ENCODE data around the gene PAK4. TPM values are rescaled to one million over a fixed set of nuclear protein-coding genes. Genes with fewer than 3 reads are reported as not detected.
A peak's percentile ranks its signal among the peaks of the same experiment; 100 is the strongest.

PAK4 gene
- total and polyA plus RNA-seq, 2 of the 13 experiments (the other 11 are each of a cell fraction or from before 2014, with no cell fraction given), result 9.5 to 17.8 TPM

GRCh38 chr19:39167461-39168257, 42.1 kb downstream of the PAK4 start:
- H3K79me2 ChIP-seq (ENCODE audit: insufficient read depth, low read length), result peaks cover 5% of the 10 kb centered on the region

More at GRCh38 chr19:39167461-39168257, 42.1 kb downstream of the PAK4 start:
- Histone ChIP-seq H3K4me2 (ENCODE audit: low read depth, low read length) (0 out of 2 replicates have a peak overlapping the region, but pooled peaks have one; percentile 65), H3K4me3 (replicated peaks in 1 of 3; ENCODE audit: insufficient read depth in 1 of 3, low read depth in 2 of 3, low read length in 3 of 3) (no peak overlapping the region; a peak in 1 of 6 replicates), H2AFZ (ENCODE audit: low read length) (no peak overlapping the region), H3K9me3 (ENCODE audit: low read length) (no peaks in the 10 kb centered on the region), H4K20me1 (ENCODE audit: insufficient read depth, low read length) (peaks cover 3% of the 10 kb centered on the region; the same call in 1 of the 2 replicates), H3K36me3 (replicated peaks in 1 of 2; ENCODE audit: control insufficient read depth in 1 of 2, insufficient read depth in 2 of 2, low read length in 2 of 2) (peaks cover 8 to 20% of the 10 kb centered on the region in 2 experiments; a peak in 4 of 5 replicates), H3K27me3 (ENCODE audit: control insufficient read depth in 1 of 2, insufficient read depth in 2 of 2, low read length in 2 of 2) (no peaks in the 10 kb centered on the region; a peak in 1 of 5 replicates), H3K27ac (ENCODE audit: extremely low read length, insufficient read depth, low read length) (peak overlapping the region; percentile 20), H3K4me1 (ENCODE audit: insufficient read depth, low read length) (peaks cover 59% of the 10 kb centered on the region), H3K9ac (ENCODE audit: insufficient read depth, low read depth, low read length) (no peak overlapping the region)
- ChIA-PET POLR2A (no interaction called here), CTCF (ENCODE audit: low intra/inter-chr PET ratio, low total read pairs) (no interaction called here)
- no peak for FAIRE-seq
- no TSS peak for BruUV-seq (replicated peaks)
- DNase-seq (ENCODE audit: low spot score), result no peak
- TF ChIP-seq IRF2 (CRISPR knock-in tag; IDR thresholded peaks at IDR 0.05), result no peak
- no peak for TF ChIP-seq ZHX2 (IDR thresholded peaks at IDR 0.05; ENCODE audit: low read depth)
- no peak for TF ChIP-seq ZHX2 (CRISPR knock-in tag; IDR thresholded peaks at IDR 0.05; ENCODE audit: borderline replicate concordance)
- TF ChIP-seq ZNF567 (CRISPR knock-in tag; IDR thresholded peaks at IDR 0.05; ENCODE audit: borderline replicate concordance), result 0 out of 2 replicates have a peak, but pooled peaks have one; percentile 16
- no peak for TF ChIP-seq RBFOX2 (IDR thresholded peaks at IDR 0.05; ENCODE audit: low read depth, low read length)
- TF ChIP-seq ZBED4 (CRISPR knock-in tag; IDR thresholded peaks at IDR 0.05; ENCODE audit: borderline replicate concordance), result no peak
- 83% methylated on average over 8 of the region's 25 CpGs for WGBS (ENCODE audit: low lambda C conversion rate)
- intact Hi-C loops (cut with micrococcal nuclease; ENCODE audit: unreplicated experiment) (no loop called here), in situ Hi-C loops (cut with HindIII; ENCODE audit: extremely low pct_ligation_motif_present, low pct_unique_long_range_greater_than_20kb) (no loop called here)
- ATAC-seq, result no peak

Measured in HepG2 (cell line).